HG03457 (cell line): Measurements from ENCODE around the gene GPAT3.
"Not testable (repeated sequence)": the region's sequence is repeated elsewhere in the genome, so short reads cannot be mapped to it uniquely, and the experiment has no call there.

Experiments
- ATAC-seq: cut with Tn5 transposase; IDR thresholded peaks from one replicate; pipeline ENCODE4 v1.9.1; 2021; ENCODE audit warnings: moderate number of reproducible peaks; ENCODE audit not compliant: unreplicated experiment

Gene GPAT3

GRCh38 chr4:83548151-83548905 lies 12.4 kb downstream of the GPAT3 start:
- peak; percentile 92 for ATAC-seq

GRCh38 chr4:83552083-83552482 lies 16.2 kb downstream of the GPAT3 start:
- ATAC-seq, result no peak

DNA sequence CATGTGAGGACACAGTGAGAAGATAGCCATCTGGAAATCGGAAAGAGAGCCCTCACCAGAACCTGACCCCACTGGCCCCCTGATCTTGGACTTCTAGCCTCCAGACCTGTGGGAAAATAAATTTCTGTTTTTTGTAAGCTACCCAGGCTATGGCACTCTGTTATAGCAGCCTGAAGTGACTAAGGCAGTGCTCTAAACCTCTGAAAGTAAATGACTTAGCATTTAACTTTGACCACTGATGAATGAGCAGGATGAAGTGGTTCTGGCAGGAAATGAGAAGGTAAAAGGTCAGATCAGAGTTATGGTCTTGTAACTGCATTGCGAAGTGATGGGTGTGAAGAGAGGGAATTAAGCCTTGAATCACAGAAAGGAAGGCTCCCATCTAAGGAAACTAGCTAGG lies 17.0 kb downstream of the GPAT3 start:
- no peak for ATAC-seq

GRCh38 chr4:83556006-83556707 lies 20.2 kb downstream of the GPAT3 start:
- ATAC-seq, result no peak

- no peak for ATAC-seq
Observed at GRCh38 chr4:83556816-83557215, 20.9 kb downstream of the GPAT3 start.

GRCh38 chr4:83558059-83558653 lies 22.2 kb downstream of the GPAT3 start:
- ATAC-seq, result no peak

GRCh38 chr4:83558680-83559079 lies 22.8 kb downstream of the GPAT3 start:
- ATAC-seq, result no peak

DNA sequence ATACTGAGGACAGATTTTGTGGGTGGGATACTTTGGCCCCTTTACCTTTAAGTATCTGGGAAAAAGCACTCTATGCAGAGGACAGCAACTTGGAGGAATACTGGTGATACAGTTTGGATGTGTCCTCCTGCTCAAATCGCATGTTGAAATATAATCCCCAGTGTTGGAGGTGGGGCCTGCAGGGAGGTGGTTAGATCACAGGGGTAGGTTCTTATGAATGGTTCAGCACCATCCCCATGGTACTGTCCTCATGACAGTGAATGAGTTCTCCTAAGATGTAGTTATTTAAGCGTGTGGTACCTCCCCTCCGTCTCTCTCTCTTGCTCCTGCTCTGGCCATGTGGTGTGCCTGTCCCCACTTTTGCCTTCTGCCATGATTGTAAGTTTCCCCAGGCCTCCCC lies 24.6 kb downstream of the GPAT3 start:
- ATAC-seq, result no peak

GRCh38 chr4:83561381-83561780 lies 25.5 kb downstream of the GPAT3 start:
- ATAC-seq, result no peak

- ATAC-seq, result no peak
Observed at GRCh38 chr4:83563998-83564397, 28.1 kb downstream of the GPAT3 start.

DNA sequence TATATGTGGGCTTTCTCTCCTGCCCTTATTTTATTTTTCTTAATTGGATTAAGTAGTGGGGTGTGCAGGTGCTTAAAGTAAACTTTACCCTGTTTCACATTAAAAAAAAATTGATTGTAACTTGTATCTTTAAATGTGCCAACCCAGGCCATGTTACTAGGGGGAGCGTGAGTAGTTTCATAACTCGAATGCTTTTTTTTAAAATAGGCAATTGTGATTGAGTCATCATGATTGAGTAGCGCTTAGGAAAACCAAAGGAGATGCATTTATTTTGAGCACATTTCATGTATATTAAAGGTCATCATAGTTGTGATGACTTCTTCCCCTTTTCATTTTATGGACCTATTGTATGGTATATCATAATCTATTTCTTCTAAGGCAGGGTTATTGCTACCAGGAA lies 32.2 kb downstream of the GPAT3 start:
- no peak for ATAC-seq

GRCh38 chr4:83569429-83569828 lies 33.5 kb downstream of the GPAT3 start:
- ATAC-seq, result no peak

DNA sequence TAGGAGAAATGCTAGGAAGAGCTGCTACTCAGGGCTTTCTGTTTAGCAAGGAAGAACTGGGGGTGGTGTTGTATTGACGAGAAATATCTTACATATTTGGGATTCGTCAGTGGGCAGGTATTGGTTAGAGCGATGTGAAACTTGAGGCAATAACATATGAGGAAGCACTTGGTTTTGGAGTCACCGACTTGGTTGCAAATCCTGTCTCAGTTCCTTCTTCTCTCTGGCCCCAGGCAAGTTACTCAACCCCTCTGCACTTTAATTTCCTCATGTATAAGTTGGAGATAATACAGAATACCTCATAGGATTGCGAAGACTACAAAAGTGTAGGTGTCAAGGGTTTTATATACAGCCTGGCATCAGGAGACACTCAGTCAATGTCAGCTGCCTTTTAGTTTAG lies 34.1 kb downstream of the GPAT3 start:
- peak; percentile 61 for ATAC-seq

- no peak for ATAC-seq
Observed at GRCh38 chr4:83572848-83573247, 36.9 kb downstream of the GPAT3 start.

GRCh38 chr4:83574247-83574646 lies 38.3 kb downstream of the GPAT3 start:
- ATAC-seq, result no peak

DNA sequence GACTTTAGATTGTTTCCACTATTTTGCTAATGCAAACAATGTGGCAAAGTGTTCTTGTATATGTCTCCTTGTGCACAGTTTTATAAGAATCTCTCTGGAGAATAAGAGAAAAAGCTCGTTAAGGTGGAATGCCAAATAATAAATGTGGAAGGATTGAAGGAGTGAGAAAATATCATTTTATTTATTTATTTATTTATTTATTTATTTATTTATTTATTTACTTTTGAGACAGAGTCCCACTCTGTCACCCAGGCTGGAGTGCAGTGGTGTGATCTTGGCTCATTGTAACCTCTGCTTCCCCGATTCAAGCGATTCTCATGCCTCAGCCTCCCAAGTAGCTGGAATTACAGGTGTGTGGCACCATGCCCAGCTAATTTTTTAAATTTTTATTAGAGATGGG lies 40.3 kb downstream of the GPAT3 start:
- ATAC-seq, result not testable (repeated sequence)

GRCh38 chr4:83581411-83582288 lies 45.7 kb downstream of the GPAT3 start:
- peak; percentile 43 for ATAC-seq

DNA sequence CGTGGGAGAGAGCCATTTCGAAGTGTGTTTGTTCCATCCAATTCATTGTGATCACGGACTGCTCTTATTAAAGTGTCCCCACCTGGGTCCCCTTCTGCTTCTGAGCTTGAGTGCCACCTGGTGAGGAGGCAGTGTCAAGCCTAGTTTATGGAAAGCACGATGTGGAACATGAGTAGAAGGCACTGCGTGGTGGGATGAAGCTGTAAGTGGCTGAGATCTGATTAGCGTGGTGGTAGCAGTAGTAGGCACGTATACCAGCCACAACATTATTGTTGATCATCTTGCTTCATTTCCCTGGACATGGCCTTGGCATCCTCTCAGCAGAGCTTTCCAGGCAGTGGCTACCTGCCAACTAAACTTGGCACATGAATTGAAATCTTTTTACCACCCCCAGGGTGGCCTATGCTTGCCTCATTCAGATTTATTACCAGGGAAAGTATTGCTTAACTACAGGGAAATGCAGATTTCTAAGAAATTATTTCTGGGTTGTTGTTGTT lies 46.4 kb downstream of the GPAT3 start:
- peak; percentile 81 for ATAC-seq

DNA sequence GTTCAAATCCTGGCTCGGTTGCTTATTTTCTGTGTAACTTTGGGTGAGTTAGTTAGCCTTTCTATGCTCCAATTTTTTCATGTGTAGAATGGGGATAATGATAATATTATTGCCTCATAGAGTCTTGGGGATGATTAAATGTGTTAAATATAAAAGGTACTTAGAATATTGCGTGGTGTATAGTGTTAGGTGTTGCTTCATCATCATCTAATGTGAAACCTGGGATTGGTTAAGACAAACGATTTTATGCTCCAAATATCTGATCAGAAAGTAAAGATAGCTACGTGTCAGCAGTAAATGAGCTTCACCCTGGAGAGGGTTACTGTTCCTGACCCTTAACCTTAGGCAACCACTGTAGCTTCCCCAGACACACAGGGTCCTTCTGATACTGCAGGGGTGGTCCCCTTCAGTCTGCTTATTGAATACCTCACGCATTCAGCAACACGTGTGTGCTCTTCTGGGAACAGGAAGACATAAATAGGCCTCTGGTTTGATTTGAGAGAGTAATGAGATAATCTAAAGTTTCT lies 50.1 kb downstream of the GPAT3 start:
- ATAC-seq, result no peak

DNA sequence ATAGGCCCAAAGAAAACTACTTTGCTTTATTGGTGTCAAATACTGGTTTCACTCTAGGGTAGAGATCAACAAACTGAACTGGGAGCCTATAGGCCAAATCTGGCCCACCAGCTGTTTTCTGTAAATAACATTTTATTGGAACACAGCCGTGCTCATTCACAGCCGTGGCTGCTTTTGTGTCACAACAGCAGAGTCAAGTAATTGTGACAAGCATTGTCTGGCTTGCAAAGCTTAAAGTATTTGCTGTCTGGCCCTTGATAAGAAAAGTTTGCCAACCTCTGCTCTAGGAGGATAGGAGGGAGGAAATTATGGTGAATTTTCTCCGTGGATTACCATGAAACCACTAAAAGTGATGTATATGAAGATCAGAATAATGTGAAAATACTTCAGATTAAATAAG lies 53.4 kb downstream of the GPAT3 start:
- ATAC-seq, result no peak

DNA sequence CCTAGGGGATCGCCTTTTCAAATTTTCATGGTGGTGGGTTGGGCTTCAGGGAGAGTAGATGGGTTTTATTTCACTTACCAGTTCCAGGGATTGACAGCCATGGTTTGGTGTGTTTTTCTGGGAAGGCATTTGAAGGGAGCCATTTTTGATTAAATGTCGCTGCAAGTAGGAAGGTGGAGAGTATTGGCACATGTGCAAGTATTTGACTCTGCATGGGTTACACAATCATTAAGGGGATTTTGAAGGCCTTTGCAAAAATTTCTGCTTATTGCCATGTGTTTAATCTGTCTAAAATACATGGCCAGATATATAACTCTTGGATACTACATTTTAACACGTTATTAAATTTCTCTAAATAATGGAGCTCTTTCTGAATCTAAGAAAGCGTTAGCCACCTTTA lies 55.1 kb downstream of the GPAT3 start:
- ATAC-seq, result no peak
